Activated CD8-positive, alpha-beta memory T cell treated with anti-CD3 and anti-CD28 coated beads for 1 hour (primary cell): ENCODE data around the gene USP32.
"Not testable (repeated sequence)": the region's sequence is repeated elsewhere in the genome, so short reads cannot be mapped to it uniquely, and the experiment has no call there.

ENCODE experiments used
- DNase-seq, 2 donors: peaks; one replicate each; pipeline ENCODE4 v3.0.0-alpha.2; 2020; ENCODE audit warnings: low read depth in 1 of 2; ENCODE audit errors: extremely low read depth in 1 of 2

The USP32 gene

GRCh38 chr17:60248618-60249289 lies 143.2 kb downstream of the USP32 start:
- DNase-seq: no peak

- no peak for DNase-seq
Observed at GRCh38 chr17:60247836-60248461, 144.0 kb downstream of the USP32 start.

GRCh38 chr17:60244656-60245055 lies 147.3 kb downstream of the USP32 start:
- DNase-seq: no peak

- DNase-seq: no peak
Observed at GRCh38 chr17:60240290-60240689, 151.6 kb downstream of the USP32 start.

GRCh38 chr17:60231691-60232090 lies 160.2 kb downstream of the USP32 start:
- no peak for DNase-seq

GRCh38 chr17:60231234-60231633 lies 160.7 kb downstream of the USP32 start:
- no peak for DNase-seq

- DNase-seq: no peak
Observed at GRCh38 chr17:60230358-60230757, 161.6 kb downstream of the USP32 start.

GRCh38 chr17:60229188-60229802 lies 162.6 kb downstream of the USP32 start:
- DNase-seq: no peak

- DNase-seq: not testable (repeated sequence)
Observed at GRCh38 chr17:60227276-60227675, 164.7 kb downstream of the USP32 start.

- no peak for DNase-seq
Observed at GRCh38 chr17:60224064-60224463, 167.9 kb downstream of the USP32 start.

- no peak for DNase-seq
Observed at GRCh38 chr17:60223456-60223855, 168.5 kb downstream of the USP32 start.

GRCh38 chr17:60218774-60219173 lies 173.2 kb downstream of the USP32 start:
- DNase-seq: not testable (repeated sequence)

GRCh38 chr17:60215895-60216294 lies 176.0 kb downstream of the USP32 start:
- DNase-seq: not testable (repeated sequence)

- DNase-seq: not testable (repeated sequence)
Observed at GRCh38 chr17:60211282-60211681, 180.7 kb downstream of the USP32 start.

GRCh38 chr17:60208302-60208701 lies 183.6 kb downstream of the USP32 start:
- DNase-seq: not testable (repeated sequence)

GRCh38 chr17:60205782-60206181 lies 186.2 kb downstream of the USP32 start:
- DNase-seq: not testable (repeated sequence)

GRCh38 chr17:60198630-60199029 lies 193.3 kb downstream of the USP32 start:
- not testable (repeated sequence) for DNase-seq

- not testable (repeated sequence) for DNase-seq
Observed at GRCh38 chr17:60194141-60194540, 197.8 kb downstream of the USP32 start.

- DNase-seq: no peak
Observed at GRCh38 chr17:60193482-60193881, 198.5 kb downstream of the USP32 start.

GRCh38 chr17:60193032-60193431 lies 198.9 kb downstream of the USP32 start:
- not testable (repeated sequence) for DNase-seq

- DNase-seq: not testable (repeated sequence)
Observed at GRCh38 chr17:60190032-60190431, 201.9 kb downstream of the USP32 start.

- DNase-seq: no peak
Observed at GRCh38 chr17:60188759-60189158, 203.2 kb downstream of the USP32 start.
